Spleen (tissue), 11 donors: ENCODE results near the gene DHRS7C. TPM values are rescaled to one million over a fixed set of nuclear protein-coding genes. Genes with fewer than 3 reads are reported as not detected.
A peak's percentile ranks its signal among the peaks of the same experiment; 100 is the strongest.

Experiments
- DNase-seq: peaks from one replicate; pipeline ENCODE4 v3.0.0-alpha.2; 2020
- H3K27ac ChIP-seq, 8 donors: fragments of 200-600 bp; sonication (generic) in 7 of 8; 1 replicate in 4 of 8; 2 replicates in 4 of 8; pipeline versions ENCODE4 v1.5.0 to v1.8.0; 2016 to 2021; ENCODE audit warnings: inconsistent platforms in 4 of 8, mild to moderate bottlenecking in 4 of 8, moderate library complexity in 1 of 8
- H3K27me3 ChIP-seq, 7 donors: fragments of 200-600 bp; sonication (generic) in 6 of 7; replicated peaks in 1 of 7; 1 replicate in 4 of 7; 2 replicates in 3 of 7; pipeline versions ENCODE4 v1.5.0 to v1.8.0; 2016 to 2021; ENCODE audit warnings: inconsistent platforms in 3 of 7, mild to moderate bottlenecking in 1 of 7
- H3K36me3 ChIP-seq, 6 donors: fragments of 200-600 bp; sonication (generic) in 5 of 6; 1 replicate in 4 of 6; 2 replicates in 2 of 6; pipeline versions ENCODE4 v1.5.0 to v1.8.0; 2016 to 2021; ENCODE audit warnings: inconsistent platforms in 2 of 6
- H3K4me1 ChIP-seq, 6 donors: fragments of 200-600 bp; sonication (generic) in 5 of 6; 1 replicate in 3 of 6; 2 replicates in 3 of 6; pipeline versions ENCODE4 v1.5.0 to v1.8.0; 2016 to 2021; ENCODE audit warnings: inconsistent platforms in 3 of 6
- H3K4me3 ChIP-seq, 8 donors: fragments of 200-600 bp; sonication (generic) in 7 of 8; 1 replicate in 4 of 8; 2 replicates in 4 of 8; pipeline versions ENCODE4 v1.5.0 to v1.8.0; 2016 to 2021; ENCODE audit warnings: inconsistent platforms in 4 of 8, mild to moderate bottlenecking in 4 of 8, moderate library complexity in 2 of 8
- H3K9me3 ChIP-seq, 8 donors: fragments of 200-600 bp; sonication (generic) in 7 of 8; 1 replicate in 4 of 8; 2 replicates in 4 of 8; pipeline versions ENCODE4 v1.5.0 to v1.8.0; 2016 to 2021; ENCODE audit warnings: inconsistent platforms in 4 of 8
- CTCF ChIP-seq, 11 experiments: fragments of 200-600 bp in 7 of 11; fragments of 450-650 bp in 4 of 11; sonication (generic) in 4 of 11; IDR thresholded peaks in 8 of 11; conservative IDR thresholded peaks in 3 of 11; 1 replicate in 7 of 11; 2 replicates in 4 of 11; pipeline versions ENCODE4 v1.4.0 to v1.8.0; 2016 to 2021; ENCODE audit warnings: antibody characterized with exemption in 11 of 11, inconsistent platforms in 4 of 11, mild to moderate bottlenecking in 1 of 11
- POLR2A ChIP-seq, 3 donors: fragments of 450-650 bp; IDR thresholded peaks; one replicate each; pipeline ENCODE4 v1.5.1; 2017; ENCODE audit warnings: antibody characterized with exemption in 3 of 3, mild to moderate bottlenecking in 1 of 3
- POLR2AphosphoS5 ChIP-seq, 3 donors: sonication (generic); formaldehyde crosslinking; IDR thresholded peaks; one replicate each; pipeline ENCODE4 v1.5.1; 2017; ENCODE audit warnings: antibody characterized with exemption in 3 of 3
- WGBS, 5 donors: extraction: QIAGEN DNeasy Blood & Tissue Kit in 3 of 5; methylation state at CpG; one replicate each; pipeline versions ENCODE4 v1.1.5 to v1.1.7; 2013 to 2018; 5-methylcytosine and 5-hydroxymethylcytosine counted together
- intact Hi-C: fragments of 100-400 bp; cut with DNase I; formaldehyde crosslinking; loops from one replicate; pipeline ENCODE4 v1.15.0; 2023; ENCODE audit warnings: low total_unique reads
- polyA plus RNA-seq, 3 donors: library from polyadenylated mRNA; stranded (reverse); fragments of 200-250 nt; gene quantifications; one replicate each; pipeline ENCODE4 v1.2.1, GENCODE V29; 2013
- total RNA-seq, 7 donors: library from RNA; depleted of rRNA in 3 of 7; stranded (reverse); fragments of >200 nt in 3 of 7; fragmentation: NEBNext Ultra II Directional in 4 of 7; extraction: Animal tissue kit (Norgen Biotek cat#: 25700) in 4 of 7; gene quantifications; one replicate each; pipeline versions ENCODE4 v1.1.0 to v1.2.1, GENCODE V29; 2016 to 2021
- donor health status: healthy with polysubstance abuse.
- donor health status: DM: no; HTN: no; CAD: no; lungs with moderate emphysema.
- donor health status: DM: no; HTN: no; CAD: no.
- donor health status: Bipolar disorder and iron deficiency.
- donor health status: healthy.
- donor health status: DM: no; HTN: no; CAD: no.
- donor health status: DM: yes; HTN: yes; CAD: no.

DHRS7C gene
- total and polyA plus RNA-seq, 10 donors, result 0.09 TPM; not detected in 9

GRCh38 chr17:9765322-9765721 lies 26.1 kb downstream of the DHRS7C start:
- no peaks in the 10 kb centered on the region for H3K9me3 ChIP-seq
- intact Hi-C loops, result no loop called here
- H3K27me3 ChIP-seq, result peaks cover 0 to 22% (median 3%) of the 10 kb centered on the region in 7 donors
- DNase-seq, result no peak
- no peak overlapping the region for H3K4me3 ChIP-seq
- no peaks in the 10 kb centered on the region for H3K36me3 ChIP-seq
- peaks cover 0 to 3% (median 0%) of the 10 kb centered on the region in 6 donors for H3K4me1 ChIP-seq
- TF ChIP-seq POLR2AphosphoS5 (IDR thresholded peaks at IDR 0.05), result no peak
- no peak for TF ChIP-seq CTCF (IDR thresholded peaks at IDR 0.05 in 8 of 11, conservative IDR thresholded peaks at IDR 0.05 in 3 of 11)
- no peak for TF ChIP-seq POLR2A (IDR thresholded peaks at IDR 0.05)
- no peak overlapping the region for H3K27ac ChIP-seq
- WGBS, 5 donors, result 96 to 100% (median 100%) methylated on average over 1 of the region's 1 CpG

- Histone ChIP-seq H3K9me3 (no peaks in the 10 kb centered on the region), H3K4me3 (no peak overlapping the region), H3K27ac (no peak overlapping the region), H3K36me3 (no peaks in the 10 kb centered on the region), H3K4me1 (peaks cover 0 to 3% (median 0%) of the 10 kb centered on the region in 6 donors), H3K27me3 (peaks cover 0 to 23% (median 6%) of the 10 kb centered on the region in 7 donors)
- 26 to 47% (median 40%) methylated on average over 4 of the region's 4 CpGs for WGBS, 5 donors
- DNase-seq, result no peak
- intact Hi-C loops, result no loop called here
- TF ChIP-seq CTCF (IDR thresholded peaks at IDR 0.05 in 8 of 11, conservative IDR thresholded peaks at IDR 0.05 in 3 of 11) (no peak), POLR2AphosphoS5 (IDR thresholded peaks at IDR 0.05) (peak in 1 of 3 donors; percentile 9)
Observed at GRCh38 chr17:9763643-9764042, 27.7 kb downstream of the DHRS7C start.

- no peaks in the 10 kb centered on the region for H3K4me1 ChIP-seq
- DNase-seq, result no peak
- no peaks in the 10 kb centered on the region for H3K9me3 ChIP-seq
- H3K27me3 ChIP-seq, result peaks cover 0 to 28% (median 0%) of the 10 kb centered on the region in 7 donors
- no peak overlapping the region for H3K4me3 ChIP-seq
- no peak overlapping the region for H3K27ac ChIP-seq
- intact Hi-C loops, result no loop called here
- H3K36me3 ChIP-seq, result no peaks in the 10 kb centered on the region
- no peak for TF ChIP-seq POLR2AphosphoS5 (IDR thresholded peaks at IDR 0.05)
- TF ChIP-seq POLR2A (IDR thresholded peaks at IDR 0.05), result no peak
- no peak for TF ChIP-seq CTCF (IDR thresholded peaks at IDR 0.05 in 8 of 11, conservative IDR thresholded peaks at IDR 0.05 in 3 of 11)
- 71 to 84% (median 72%) methylated on average over 1 of the region's 1 CpG for WGBS, 5 donors
Observed at GRCh38 chr17:9760266-9760665, 31.1 kb downstream of the DHRS7C start.

GRCh38 chr17:9755083-9755482 lies 36.3 kb downstream of the DHRS7C start:
- H3K9me3 ChIP-seq, result no peaks in the 10 kb centered on the region
- no peaks in the 10 kb centered on the region for H3K4me1 ChIP-seq
- DNase-seq, result no peak
- peaks cover 0 to 59% (median 0%) of the 10 kb centered on the region in 7 donors for H3K27me3 ChIP-seq
- no peaks in the 10 kb centered on the region for H3K36me3 ChIP-seq
- no peak overlapping the region for H3K4me3 ChIP-seq
- no peak overlapping the region for H3K27ac ChIP-seq
- TF ChIP-seq POLR2A (IDR thresholded peaks at IDR 0.05), result no peak
- no peak for TF ChIP-seq CTCF (IDR thresholded peaks at IDR 0.05 in 8 of 11, conservative IDR thresholded peaks at IDR 0.05 in 3 of 11)
- no peak for TF ChIP-seq POLR2AphosphoS5 (IDR thresholded peaks at IDR 0.05)
- intact Hi-C loops, result no loop called here
- WGBS, 5 donors, result 68 to 85% (median 74%) methylated on average over 3 of the region's 3 CpGs
